ENCODE results near the gene RAP2B.

The RAP2B gene

DNA sequence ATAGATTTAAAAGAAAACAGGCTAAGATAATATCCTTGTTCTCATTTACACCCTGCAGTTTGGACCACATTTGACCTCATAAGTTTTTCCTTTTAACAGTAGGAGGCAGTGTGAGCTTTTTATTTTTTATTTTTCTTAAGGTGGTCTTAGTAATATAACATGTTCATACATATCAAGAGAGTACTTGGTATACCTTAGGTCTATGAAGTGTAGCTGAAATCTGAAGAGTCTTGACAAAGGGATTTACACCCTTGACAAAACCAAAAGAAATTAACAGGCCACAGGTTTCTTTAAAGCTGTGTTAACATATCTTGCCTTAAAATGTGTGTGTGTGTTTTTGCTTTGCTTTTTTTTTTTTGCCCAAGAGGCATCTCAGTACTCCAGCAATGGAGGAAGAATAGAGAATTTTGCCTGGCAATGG is 3.2 kb downstream of the RAP2B start:
- DNase-seq (ENCODE audit: low read depth, low spot score), result peak; percentile 73
- in situ Hi-C loops (cut with HindIII; ENCODE audit: low sequenced_read_pairs), result no loop called here
- H3K4me3 ChIP-seq (ENCODE audit: low read depth, low read length), result peak overlapping the region; percentile 96
- TF ChIP-seq, protein P1, sequence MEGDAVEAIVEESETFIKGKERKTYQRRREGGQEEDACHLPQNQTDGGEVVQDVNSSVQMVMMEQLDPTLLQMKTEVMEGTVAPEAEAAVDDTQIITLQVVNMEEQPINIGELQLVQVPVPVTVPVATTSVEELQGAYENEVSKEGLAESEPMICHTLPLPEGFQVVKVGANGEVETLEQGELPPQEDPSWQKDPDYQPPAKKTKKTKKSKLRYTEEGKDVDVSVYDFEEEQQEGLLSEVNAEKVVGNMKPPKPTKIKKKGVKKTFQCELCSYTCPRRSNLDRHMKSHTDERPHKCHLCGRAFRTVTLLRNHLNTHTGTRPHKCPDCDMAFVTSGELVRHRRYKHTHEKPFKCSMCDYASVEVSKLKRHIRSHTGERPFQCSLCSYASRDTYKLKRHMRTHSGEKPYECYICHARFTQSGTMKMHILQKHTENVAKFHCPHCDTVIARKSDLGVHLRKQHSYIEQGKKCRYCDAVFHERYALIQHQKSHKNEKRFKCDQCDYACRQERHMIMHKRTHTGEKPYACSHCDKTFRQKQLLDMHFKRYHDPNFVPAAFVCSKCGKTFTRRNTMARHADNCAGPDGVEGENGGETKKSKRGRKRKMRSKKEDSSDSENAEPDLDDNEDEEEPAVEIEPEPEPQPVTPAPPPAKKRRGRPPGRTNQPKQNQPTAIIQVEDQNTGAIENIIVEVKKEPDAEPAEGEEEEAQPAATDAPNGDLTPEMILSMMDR (IDR thresholded peaks at IDR 0.05; ENCODE audit: low read depth, low read length), result peak; percentile 30

DNA sequence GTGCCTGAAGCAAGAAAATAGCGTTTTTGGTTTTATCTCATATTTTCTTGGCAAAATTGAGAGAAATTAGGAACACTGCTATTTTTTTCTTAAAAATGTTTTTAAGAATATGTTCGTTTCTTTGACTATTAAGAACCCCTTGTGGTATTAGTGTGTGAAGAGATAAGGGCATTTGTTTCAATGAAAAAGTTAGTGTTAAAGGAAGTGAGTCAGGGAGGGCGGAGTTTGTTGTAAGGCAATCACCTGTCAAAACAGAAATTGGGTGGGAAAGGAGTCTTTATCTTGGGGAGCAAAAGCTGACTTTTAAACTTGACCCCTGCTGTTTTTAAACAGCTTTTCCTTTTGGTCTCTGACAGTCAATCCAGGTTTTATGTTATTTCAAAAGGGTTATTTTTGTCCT is 4.2 kb downstream of the RAP2B start:
- TF ChIP-seq, protein P1 (IDR thresholded peaks at IDR 0.05; ENCODE audit: low read depth, low read length), result no peak
- H3K4me3 ChIP-seq (ENCODE audit: low read depth, low read length), result peak overlapping the region; percentile 96
- in situ Hi-C loops (cut with HindIII; ENCODE audit: low sequenced_read_pairs), result no loop called here
- peak; percentile 35 for DNase-seq (ENCODE audit: low read depth, low spot score)

DNA sequence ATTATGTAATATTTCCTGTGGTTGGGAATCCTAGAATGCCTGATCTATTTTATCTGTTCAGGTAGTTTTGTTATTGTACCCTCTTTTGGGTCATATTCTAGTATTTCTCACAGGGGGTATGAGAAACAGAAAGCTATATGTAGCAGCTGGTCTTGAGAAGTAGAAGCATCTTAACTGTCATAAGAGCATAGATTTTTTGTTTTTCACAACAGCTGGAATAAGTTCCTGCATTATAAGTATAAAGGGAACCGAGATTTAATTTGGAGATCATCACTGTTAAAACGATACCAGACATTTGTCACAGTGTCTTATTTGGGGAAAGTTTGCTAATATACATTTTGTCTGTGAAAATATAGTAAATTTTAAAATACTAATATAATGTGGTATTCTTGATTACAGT is 4.8 kb downstream of the RAP2B start:
- H3K4me3 ChIP-seq (ENCODE audit: low read depth, low read length), result no peak overlapping the region
- in situ Hi-C loops (cut with HindIII; ENCODE audit: low sequenced_read_pairs), result no loop called here
- no peak for DNase-seq (ENCODE audit: low read depth, low spot score)
- TF ChIP-seq, protein P1 (IDR thresholded peaks at IDR 0.05; ENCODE audit: low read depth, low read length), result no peak

DNA sequence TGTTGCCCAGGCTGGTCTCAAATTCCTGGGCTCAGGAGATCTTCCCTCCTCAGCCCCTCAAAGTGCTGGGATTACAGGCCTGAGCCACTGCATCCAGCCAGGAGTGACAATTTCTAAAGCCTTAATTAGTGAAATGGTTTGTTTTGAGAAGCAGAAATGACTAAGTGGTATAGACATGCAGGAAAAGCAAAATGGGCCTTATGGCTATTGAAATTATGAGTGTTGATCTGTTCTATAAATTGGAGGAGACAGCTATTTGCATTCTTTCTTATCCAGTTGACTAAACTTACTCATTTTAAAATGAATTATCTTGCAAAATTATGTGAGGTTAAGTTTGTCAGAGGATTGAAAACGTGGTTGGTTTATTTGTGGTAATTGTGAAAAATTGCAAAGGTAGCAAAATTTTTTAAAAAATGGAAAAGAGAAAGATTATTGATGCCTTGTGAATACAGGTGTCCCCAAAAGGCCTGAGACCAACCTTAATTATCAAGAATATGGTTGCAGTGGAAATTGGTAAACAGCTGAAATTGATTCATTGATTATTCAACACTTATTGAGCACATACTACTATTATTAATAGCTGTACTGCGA is 7.9 kb downstream of the RAP2B start:
- no peak overlapping the region for H3K4me3 ChIP-seq (ENCODE audit: low read depth, low read length)
- TF ChIP-seq, protein P1 (IDR thresholded peaks at IDR 0.05; ENCODE audit: low read depth, low read length), result no peak
- no peak for DNase-seq (ENCODE audit: low read depth, low spot score)
- in situ Hi-C loops (cut with HindIII; ENCODE audit: low sequenced_read_pairs), result no loop called here

DNA sequence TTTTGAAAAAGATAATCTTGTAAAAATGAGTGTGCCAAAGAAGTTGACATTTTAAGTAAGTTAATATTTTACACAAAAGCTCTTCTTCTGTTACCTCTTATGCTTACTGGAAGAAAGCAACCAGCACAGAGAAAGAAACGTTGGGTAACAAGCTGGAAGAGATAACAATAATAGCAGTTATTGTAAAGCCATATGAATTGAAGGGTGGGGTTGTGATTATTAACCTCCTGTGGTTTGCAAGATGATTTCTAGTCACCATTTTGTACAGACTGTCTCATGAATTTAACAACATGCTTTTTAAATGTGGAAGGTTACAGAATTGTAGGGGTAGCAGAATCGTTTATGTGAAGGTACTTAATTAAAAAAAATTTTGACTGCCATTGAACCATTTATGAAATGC is 9.2 kb downstream of the RAP2B start:
- TF ChIP-seq, protein P1 (IDR thresholded peaks at IDR 0.05; ENCODE audit: low read depth, low read length), result no peak
- H3K4me3 ChIP-seq (ENCODE audit: low read depth, low read length), result no peak overlapping the region
- no peak for DNase-seq (ENCODE audit: low read depth, low spot score)
- in situ Hi-C loops (cut with HindIII; ENCODE audit: low sequenced_read_pairs), result no loop called here

DNA sequence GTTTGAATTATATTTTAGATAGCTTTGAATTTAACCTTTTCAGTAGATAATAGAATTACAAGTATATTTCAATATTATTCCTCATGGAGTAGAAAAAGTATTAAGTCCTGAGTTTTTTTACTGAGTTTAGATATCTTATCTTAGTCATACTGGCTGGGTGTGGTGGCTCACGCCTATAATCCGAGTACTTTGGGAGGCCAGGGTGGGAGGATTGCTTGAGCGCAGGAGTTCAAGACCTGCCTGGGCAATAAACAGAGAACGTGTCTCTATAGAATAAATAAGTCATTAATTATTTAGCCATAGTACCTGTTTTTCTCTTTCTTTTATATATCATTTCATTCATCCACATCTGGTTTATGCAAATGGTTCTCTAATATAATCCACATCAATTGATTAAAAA is 9.9 kb downstream of the RAP2B start:
- in situ Hi-C loops (cut with HindIII; ENCODE audit: low sequenced_read_pairs), result no loop called here
- no peak overlapping the region for H3K4me3 ChIP-seq (ENCODE audit: low read depth, low read length)
- DNase-seq (ENCODE audit: low read depth, low spot score), result no peak
- TF ChIP-seq, protein P1 (IDR thresholded peaks at IDR 0.05; ENCODE audit: low read depth, low read length), result no peak
